ENCODE measurements around the gene TMEM18.
A peak's percentile ranks its signal among the peaks of the same experiment; 100 is the strongest.

GRCh38 chr2:667332-667999 is 9.7 kb downstream of the TMEM18 start:
- TF ChIP-seq CTCF (IDR thresholded peaks at IDR 0.05): peak; percentile 17 to 51 (median 43)
- no peak for TF ChIP-seq POLR2A (IDR thresholded peaks at IDR 0.05)
